M059J (cell line): ENCODE data around the gene LRRC8B. TPM values are rescaled to one million over a fixed set of nuclear protein-coding genes. Genes with fewer than 3 reads are reported as not detected.
"Not testable (repeated sequence)": the region's sequence is repeated elsewhere in the genome, so short reads cannot be mapped to it uniquely, and the experiment has no call there.

Source experiments
- DNase-seq: peaks from one replicate; pipeline ENCODE4 v3.0.0-alpha.2; 2012; ENCODE audit warnings: low read depth
- total RNA-seq: library from RNA; depleted of rRNA; stranded (reverse); fragments of >200 nt; shearing (Covaris generic); gene quantifications from 2 replicates; pipeline ENCODE4 v1.2.3, GENCODE V29; 2014

The LRRC8B gene
- total RNA-seq, 1 experiment from 2014 or later, result 0.30 TPM

DNA sequence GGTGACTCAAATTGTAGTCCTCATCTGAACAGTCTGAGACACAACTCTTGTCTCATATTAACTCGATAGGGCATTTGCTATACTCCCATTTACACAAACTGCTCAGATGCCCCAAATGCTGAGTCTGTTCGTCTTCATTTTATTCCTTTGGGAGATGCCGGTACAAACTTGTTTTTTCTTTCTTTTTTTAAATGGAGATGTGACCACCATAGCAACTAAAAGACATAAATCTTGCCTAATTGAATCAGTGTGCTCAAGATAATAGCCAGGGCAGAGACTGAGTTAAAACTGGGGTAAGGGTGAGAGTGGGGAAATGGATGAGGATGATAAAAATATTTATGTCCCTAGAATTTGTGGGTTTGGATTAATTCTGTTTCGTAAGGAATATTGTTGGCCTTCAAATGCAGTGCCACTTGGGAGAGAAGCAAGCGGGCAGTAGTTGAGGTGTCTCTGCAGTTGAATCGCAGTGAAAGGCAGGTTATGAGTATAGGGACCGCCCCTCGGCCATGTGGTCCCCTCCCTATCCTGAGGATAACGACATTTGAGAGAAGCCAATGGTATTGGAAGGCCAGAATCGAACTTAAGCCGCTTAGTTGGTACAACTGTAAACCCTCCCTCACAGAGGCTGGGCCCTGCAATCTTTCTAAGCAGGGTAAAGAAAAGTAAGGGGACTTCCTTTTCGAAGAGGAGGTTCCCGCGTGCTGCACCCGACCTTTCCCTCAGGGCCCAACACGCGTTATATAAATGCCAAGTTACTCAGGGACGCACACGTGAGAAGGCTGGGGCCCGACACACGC is 859 bp upstream of the LRRC8B start:
- DNase-seq, result peak; percentile 42

DNA sequence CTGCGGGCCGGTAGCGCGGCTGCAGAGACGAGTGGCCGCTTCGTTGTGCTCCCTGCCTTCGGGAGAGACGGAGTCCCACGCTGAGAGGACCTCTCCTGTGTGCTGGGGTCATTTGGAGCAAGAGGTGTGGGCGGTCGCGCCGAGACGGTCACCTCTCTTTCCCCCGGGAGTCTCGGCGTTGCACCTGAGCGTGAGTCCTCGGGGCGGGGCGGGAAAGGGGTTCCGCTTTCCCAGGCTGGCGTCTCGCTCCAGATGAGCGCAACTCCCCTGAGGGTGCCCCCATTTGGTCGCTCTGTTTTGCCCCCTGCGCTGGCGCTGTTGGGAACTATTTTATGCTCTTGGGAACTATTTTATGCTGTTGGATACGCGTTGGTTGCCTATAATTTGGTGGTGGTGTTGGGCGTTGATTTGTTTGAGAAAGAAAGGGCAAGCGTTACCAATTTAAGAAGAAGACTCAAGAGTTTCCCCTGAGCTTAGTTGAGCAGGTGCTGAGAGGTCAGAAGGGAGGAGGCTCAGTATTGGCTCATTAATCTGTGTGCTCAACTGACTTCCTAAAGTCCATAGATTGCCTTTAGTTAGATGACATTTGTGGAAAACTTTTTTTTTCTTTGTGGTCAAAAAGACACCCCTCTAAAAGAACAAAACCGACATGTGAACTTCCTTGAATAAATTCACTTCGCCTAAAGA is 683 bp downstream of the LRRC8B start:
- DNase-seq, result no peak

DNA sequence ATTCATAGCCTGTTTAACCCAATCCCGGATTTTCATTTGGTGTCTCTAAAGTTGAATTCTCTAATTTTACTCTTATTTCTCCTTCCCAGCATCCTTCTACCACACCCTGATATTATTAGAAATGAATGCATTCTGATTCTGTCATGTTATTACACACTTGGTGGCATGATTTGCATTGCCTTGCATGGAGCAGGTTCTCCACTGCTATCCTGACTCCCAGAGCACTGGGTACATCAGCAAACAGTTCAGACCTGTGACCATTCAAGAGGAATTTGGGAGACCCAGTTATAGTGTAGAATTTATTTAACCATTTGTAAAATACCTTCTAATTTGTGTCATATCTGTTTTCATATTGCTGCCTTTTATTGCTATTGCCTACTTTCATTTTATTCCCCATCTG is 2.6 kb downstream of the LRRC8B start:
- no peak for DNase-seq

DNA sequence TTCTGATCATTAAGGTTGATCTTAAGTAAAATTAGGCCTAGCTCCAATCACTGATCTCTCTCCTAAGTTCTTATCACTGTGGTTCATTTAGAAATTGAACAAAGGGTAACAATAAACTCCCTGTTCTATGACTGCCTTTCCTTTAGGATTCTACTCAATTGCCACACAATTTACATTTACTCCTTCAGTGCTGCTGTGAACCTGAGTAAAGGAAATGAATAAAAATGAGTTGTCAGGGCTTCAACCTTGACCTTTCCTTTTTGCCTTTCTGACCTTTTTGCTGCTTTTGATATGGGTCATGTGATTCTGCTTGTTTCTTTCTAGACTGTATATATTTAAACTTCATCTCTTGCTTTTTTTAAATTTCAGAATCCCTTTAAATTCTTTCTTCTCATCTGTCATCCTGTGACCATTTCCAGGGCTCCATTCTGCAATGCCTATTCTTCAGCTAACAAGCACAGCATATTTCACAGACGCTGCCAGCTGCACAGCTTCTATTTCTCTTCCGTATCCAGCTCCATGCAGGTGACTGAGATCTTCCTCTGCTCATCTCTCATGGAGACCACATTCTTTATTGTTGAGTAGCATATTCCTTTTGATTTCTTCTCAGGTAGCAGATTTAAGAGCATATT is 3.2 kb downstream of the LRRC8B start:
- DNase-seq, result no peak

DNA sequence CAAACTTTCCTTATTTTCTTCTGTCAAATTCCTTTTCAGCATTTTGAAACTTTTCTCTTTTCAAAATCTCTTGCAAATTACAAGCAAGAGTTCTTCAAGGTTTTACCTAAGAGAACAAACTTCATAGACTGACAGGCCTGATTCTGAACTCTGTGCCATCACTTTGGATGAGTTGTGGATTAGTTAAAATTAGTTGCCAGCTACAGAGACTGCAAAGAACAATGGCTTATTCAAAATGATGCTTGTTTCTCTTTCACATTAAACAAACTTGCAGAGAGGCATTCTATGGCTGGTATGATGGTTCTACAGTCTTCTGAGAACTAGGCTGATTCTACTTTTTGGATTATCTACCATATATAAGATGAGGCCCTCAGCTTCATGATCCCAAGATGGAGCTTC is 3.8 kb downstream of the LRRC8B start:
- no peak for DNase-seq

DNA sequence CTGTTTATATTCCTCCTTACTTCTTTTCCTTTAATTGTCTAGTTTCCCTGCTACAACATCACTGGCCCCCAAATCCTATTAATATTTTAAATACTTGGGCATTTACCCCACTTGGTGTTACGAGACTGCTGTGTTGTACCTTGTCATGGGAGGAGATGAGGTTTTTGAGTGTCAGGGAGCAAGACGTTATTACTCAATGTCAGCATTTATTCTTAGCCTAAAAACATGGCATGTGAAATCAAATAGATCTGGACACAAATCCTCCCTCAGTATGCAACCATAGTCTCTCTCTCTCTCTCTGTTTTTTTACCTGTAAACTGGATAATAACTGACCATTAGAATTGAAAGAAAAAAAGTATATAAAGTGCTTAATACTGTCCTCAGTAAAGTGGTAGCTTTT is 4.6 kb downstream of the LRRC8B start:
- no peak for DNase-seq

GRCh38 chr1:89530444-89531089 is 5.9 kb downstream of the LRRC8B start:
- DNase-seq, result no peak

GRCh38 chr1:89531480-89532139 is 7.0 kb downstream of the LRRC8B start:
- no peak for DNase-seq

- DNase-seq, result no peak
Measured at GRCh38 chr1:89532228-89532627, 7.6 kb downstream of the LRRC8B start.

- no peak for DNase-seq
Measured at GRCh38 chr1:89532866-89533265, 8.2 kb downstream of the LRRC8B start.

DNA sequence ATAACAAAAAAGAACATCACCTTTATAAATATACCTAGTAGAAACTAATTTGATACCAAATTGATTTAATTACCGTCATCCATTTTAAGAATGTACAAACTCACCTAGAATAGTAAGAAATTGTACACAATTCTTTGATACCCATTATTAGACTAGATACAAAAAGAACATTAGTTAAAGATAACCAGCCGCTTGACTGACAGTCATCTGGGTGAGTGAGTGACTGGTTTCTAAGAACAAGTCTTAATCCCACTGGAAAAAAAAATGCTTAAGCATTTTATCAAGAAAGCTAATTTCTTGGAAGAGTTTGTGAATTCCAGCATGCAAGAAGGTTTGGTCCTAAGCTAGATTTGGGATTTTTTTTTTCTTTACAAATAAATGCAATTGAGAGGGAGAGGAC is 10.9 kb downstream of the LRRC8B start:
- no peak for DNase-seq

GRCh38 chr1:89536555-89537341 is 12.1 kb downstream of the LRRC8B start:
- DNase-seq, result no peak

- no peak for DNase-seq
Measured at GRCh38 chr1:89538361-89538760, 13.7 kb downstream of the LRRC8B start.

- DNase-seq, result no peak
Measured at GRCh38 chr1:89539128-89539527, 14.5 kb downstream of the LRRC8B start.

DNA sequence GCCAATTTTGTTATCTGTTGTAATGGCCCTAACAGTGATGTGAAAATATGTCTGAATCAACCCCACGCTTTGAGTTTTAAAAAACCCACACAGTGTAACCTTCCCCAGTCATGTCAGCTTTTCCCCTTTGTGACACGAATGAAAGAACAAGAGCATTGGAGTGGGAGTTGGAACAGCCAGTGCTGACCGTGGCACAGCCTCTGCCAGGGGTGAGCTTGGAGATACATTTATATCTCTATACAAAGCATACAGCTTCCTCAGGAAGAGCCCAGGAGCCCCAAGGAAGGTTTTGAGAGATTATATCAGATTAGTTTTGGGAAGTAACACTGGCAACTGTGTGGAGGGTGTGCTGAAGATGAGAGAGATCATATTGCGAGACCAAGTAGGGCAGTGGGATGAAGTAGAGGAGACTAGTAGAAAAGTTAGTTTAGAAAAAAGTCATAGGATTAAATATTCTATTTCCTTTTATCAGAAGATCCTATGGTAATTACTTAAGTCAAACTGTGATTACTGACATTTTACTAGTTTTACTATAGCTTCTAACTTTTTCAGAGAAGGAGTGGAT is 15.9 kb downstream of the LRRC8B start:
- DNase-seq, result no peak

DNA sequence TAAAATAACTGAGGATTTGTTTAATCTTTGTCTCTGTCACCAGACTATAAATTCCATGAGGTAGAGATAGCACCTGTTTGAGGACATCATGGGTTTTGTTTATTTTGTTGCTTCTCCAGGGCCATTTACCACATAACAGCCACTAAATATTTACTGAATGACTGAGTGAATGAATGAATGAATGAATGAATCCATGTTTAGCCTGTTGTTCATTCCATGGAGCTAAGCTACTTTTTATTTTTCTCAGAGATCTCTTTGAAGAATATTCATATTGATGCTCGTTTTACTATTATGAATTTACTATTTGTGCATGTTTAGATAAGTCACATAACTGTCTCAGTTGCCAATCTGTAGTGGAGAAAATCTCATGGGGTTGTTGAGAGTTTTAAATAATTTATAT is 17.7 kb downstream of the LRRC8B start:
- DNase-seq, result no peak

GRCh38 chr1:89543632-89544031 is 19.0 kb downstream of the LRRC8B start:
- not testable (repeated sequence) for DNase-seq

DNA sequence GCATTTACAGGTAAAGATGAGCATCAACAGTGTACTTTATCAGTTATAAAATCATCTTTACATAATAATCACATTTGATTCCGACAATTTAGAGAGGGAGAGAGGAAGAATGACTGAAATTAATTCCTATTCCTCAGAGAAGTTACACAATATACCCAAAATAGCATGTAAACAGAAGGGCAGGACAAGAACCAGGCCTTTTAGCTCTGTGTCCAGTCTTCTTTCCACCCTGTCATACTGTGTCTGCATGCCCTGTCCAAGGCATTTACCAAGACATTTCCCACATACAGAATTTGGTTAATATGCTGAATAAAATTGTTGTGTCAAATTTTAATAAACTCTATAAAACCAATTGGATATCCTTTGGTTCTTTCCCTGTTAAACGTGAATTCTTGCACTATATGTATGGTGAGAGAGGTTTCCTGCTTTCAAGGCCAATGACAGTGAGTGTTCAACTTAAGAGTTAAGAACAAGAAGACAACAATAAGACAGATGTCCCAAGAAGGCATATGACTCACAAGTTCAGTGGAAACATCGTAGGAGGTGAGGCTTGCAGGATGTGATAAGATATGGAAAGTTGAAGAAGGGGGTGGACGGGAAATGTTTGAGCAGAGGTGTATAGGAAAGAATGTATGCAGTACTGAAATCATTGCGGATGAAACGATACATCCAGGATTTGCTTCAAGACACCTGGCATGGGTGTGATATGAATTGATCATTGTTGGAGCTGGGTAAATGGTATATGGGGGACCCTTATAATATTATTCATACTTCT is 20.8 kb downstream of the LRRC8B start:
- DNase-seq, result no peak

DNA sequence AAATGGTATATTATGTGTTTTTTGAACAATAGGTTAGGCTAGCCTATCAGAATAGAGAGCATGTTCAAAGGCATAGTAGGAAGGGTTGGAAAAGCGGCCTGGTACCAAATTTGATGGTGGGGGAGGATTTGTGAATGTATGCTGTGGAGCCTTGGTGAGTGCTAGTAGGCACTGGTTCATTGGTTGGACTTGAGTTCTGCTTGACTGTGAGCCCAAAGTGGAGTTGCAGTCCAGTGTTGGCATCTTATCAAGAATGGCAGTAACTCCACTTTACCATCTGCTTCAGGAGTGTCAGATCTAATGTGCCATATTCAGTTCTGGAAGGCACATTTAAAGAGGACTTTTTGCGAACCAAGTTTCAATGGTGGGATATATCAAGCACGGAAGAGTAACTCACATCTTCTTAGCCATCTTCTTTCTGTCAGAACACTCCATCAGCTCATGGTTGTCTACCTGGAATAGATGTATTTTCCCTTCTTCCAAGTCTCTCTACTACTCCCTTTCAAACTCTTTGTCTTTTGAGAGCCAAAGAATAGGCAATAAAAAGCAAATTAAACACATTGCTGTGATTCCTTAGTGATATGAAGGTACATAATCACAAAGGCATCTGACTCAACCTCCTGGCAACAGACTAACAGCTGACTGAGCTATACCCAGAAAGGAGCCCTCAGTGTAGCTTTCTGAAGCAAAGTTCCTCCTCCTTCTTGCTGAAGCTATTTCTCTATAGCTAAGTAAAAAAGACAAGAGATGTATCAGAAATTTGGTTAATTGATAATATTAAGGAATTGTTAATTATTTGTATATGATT is 21.7 kb downstream of the LRRC8B start:
- DNase-seq, result peak; percentile 25
